Esophagus squamous epithelium (tissue), 5 donors: Measurements from ENCODE around the gene HAPSTR1. TPM values are rescaled to one million over a fixed set of nuclear protein-coding genes. Genes with fewer than 3 reads are reported as not detected.

Experiments used
- DNase-seq: peaks from one replicate; lab custom pipeline; 2025; lab: John Stamatoyannopoulos, UW
- H3K27ac ChIP-seq, 4 donors: fragments of 200-600 bp; sonication (generic); one replicate each; pipeline ENCODE4 v1.5.1; 2016 to 2019; ENCODE audit warnings: mild to moderate bottlenecking in 1 of 4
- H3K27me3 ChIP-seq, 4 donors: fragments of 200-600 bp; sonication (generic); 1 replicate in 3 of 4; 2 replicates in 1 of 4; pipeline versions ENCODE4 v1.5.1 to v1.6.0; 2017 to 2021; ENCODE audit warnings: antibody characterized with exemption in 1 of 4
- H3K36me3 ChIP-seq, 3 donors: fragments of 200-600 bp; sonication (generic); one replicate each; pipeline ENCODE4 v1.5.1; 2016 to 2019
- H3K4me1 ChIP-seq, 3 donors: fragments of 200-600 bp; sonication (generic); one replicate each; pipeline ENCODE4 v1.5.1; 2017 to 2019
- H3K4me3 ChIP-seq, 4 donors: fragments of 200-600 bp; sonication (generic); 1 replicate in 3 of 4; 2 replicates in 1 of 4; pipeline ENCODE4 v1.5.1; 2016 to 2019; ENCODE audit warnings: mild to moderate bottlenecking in 2 of 4, moderate library complexity in 1 of 4
- H3K9me3 ChIP-seq, 3 donors: fragments of 200-600 bp; sonication (generic); one replicate each; pipeline ENCODE4 v1.5.1; 2016 to 2019
- CTCF ChIP-seq, 6 experiments: fragments of 450-650 bp in 4 of 6; fragments of 200-600 bp in 2 of 6; sonication (generic) in 2 of 6; IDR thresholded peaks; one replicate each; pipeline ENCODE4 v1.5.1; 2016 to 2019; ENCODE audit warnings: antibody characterized with exemption in 6 of 6, mild to moderate bottlenecking in 4 of 6, moderate library complexity in 4 of 6
- POLR2A ChIP-seq, 4 donors: fragments of 450-650 bp; IDR thresholded peaks; one replicate each; pipeline ENCODE4 v1.6.1; 2017; ENCODE audit warnings: antibody characterized with exemption in 4 of 4, mild to moderate bottlenecking in 4 of 4, moderate library complexity in 3 of 4
- WGBS, 2 donors: methylation state at CpG; one replicate each; pipeline ENCODE4 v1.1.5; 2018; 5-methylcytosine and 5-hydroxymethylcytosine counted together
- intact Hi-C: fragments of 100-400 bp; cut with DNase I; formaldehyde crosslinking; loops from one replicate; pipeline ENCODE4 v1.15.0; 2022
- total RNA-seq, 4 donors: library from RNA; depleted of rRNA; stranded (reverse); fragments of >200 nt; gene quantifications; one replicate each; pipeline ENCODE4 v1.1.0, GENCODE V29; 2016
- donor health status: DM: yes; HTN: yes; CAD: no.

HAPSTR1 gene
- total RNA-seq, 4 donors from 2014 or later, result 37.8 to 59.8 (median 47.0) TPM

GRCh38 chr16:9060225-9060624 is 31.2 kb upstream of the HAPSTR1 start:
- DNase-seq, result no peak
- Histone ChIP-seq H3K4me1 (peaks cover 0 to 18% (median 7%) of the 10 kb centered on the region in 3 donors), H3K9me3 (no peaks in the 10 kb centered on the region), H3K27ac (peak overlapping the region in 1 of 4 donors; percentile 31), H3K36me3 (no peaks in the 10 kb centered on the region), H3K4me3 (no peak overlapping the region), H3K27me3 (no peaks in the 10 kb centered on the region)
- intact Hi-C loops, result no loop called here
- TF ChIP-seq POLR2A (IDR thresholded peaks at IDR 0.05) (no peak), CTCF (IDR thresholded peaks at IDR 0.05) (no peak)

GRCh38 chr16:9061358-9061813 is 30.1 kb upstream of the HAPSTR1 start:
- DNase-seq, result no peak
- TF ChIP-seq POLR2A (IDR thresholded peaks at IDR 0.05) (no peak), CTCF (IDR thresholded peaks at IDR 0.05) (no peak)
- Histone ChIP-seq H3K36me3 (no peaks in the 10 kb centered on the region), H3K27me3 (no peaks in the 10 kb centered on the region), H3K4me3 (no peak overlapping the region), H3K9me3 (no peaks in the 10 kb centered on the region), H3K4me1 (peaks cover 0 to 18% (median 7%) of the 10 kb centered on the region in 3 donors), H3K27ac (no peak overlapping the region)
- intact Hi-C loops, result no loop called here
- WGBS, 2 donors, result 21 to 27% methylated on average over 4 of the region's 4 CpGs

- H3K27ac ChIP-seq, result no peak overlapping the region
- WGBS, 2 donors, result 77 to 87% methylated on average over 7 of the region's 7 CpGs
- no peak for DNase-seq
- no peaks in the 10 kb centered on the region for H3K9me3 ChIP-seq
- no peaks in the 10 kb centered on the region for H3K27me3 ChIP-seq
- TF ChIP-seq CTCF (IDR thresholded peaks at IDR 0.05) (no peak), POLR2A (IDR thresholded peaks at IDR 0.05) (no peak)
- no peaks in the 10 kb centered on the region for H3K36me3 ChIP-seq
- intact Hi-C loops, result no loop called here
- peaks cover 0 to 18% (median 7%) of the 10 kb centered on the region in 3 donors for H3K4me1 ChIP-seq
- no peak overlapping the region for H3K4me3 ChIP-seq
These were observed 29.1 kb upstream of the HAPSTR1 start for GRCh38 chr16:9062301-9062700.

- TF ChIP-seq CTCF (IDR thresholded peaks at IDR 0.05) (no peak), POLR2A (IDR thresholded peaks at IDR 0.05) (no peak)
- WGBS, 2 donors, result 82 to 90% methylated on average over 4 of the region's 4 CpGs
- Histone ChIP-seq H3K36me3 (no peaks in the 10 kb centered on the region), H3K27ac (no peak overlapping the region), H3K9me3 (no peaks in the 10 kb centered on the region), H3K4me1 (peaks cover 3 to 18% (median 7%) of the 10 kb centered on the region in 3 donors), H3K27me3 (no peaks in the 10 kb centered on the region), H3K4me3 (no peak overlapping the region)
- DNase-seq, result no peak
- intact Hi-C loops, result no loop called here
These were observed 26.4 kb upstream of the HAPSTR1 start for GRCh38 chr16:9065077-9065476.

GRCh38 chr16:9068886-9069285 is 22.6 kb upstream of the HAPSTR1 start:
- DNase-seq, result no peak
- intact Hi-C loops, result no loop called here
- no peak overlapping the region for H3K4me3 ChIP-seq
- no peaks in the 10 kb centered on the region for H3K9me3 ChIP-seq
- H3K27ac ChIP-seq, result no peak overlapping the region
- 57 to 77% methylated on average over 2 of the region's 2 CpGs for WGBS, 2 donors
- TF ChIP-seq POLR2A (IDR thresholded peaks at IDR 0.05), result no peak
- TF ChIP-seq CTCF (IDR thresholded peaks at IDR 0.05), result no peak
- H3K4me1 ChIP-seq, result peaks cover 0 to 14% (median 3%) of the 10 kb centered on the region in 3 donors
- no peaks in the 10 kb centered on the region for H3K36me3 ChIP-seq
- no peaks in the 10 kb centered on the region for H3K27me3 ChIP-seq
